Measurements from ENCODE around the gene IFNGR2.

DNA sequence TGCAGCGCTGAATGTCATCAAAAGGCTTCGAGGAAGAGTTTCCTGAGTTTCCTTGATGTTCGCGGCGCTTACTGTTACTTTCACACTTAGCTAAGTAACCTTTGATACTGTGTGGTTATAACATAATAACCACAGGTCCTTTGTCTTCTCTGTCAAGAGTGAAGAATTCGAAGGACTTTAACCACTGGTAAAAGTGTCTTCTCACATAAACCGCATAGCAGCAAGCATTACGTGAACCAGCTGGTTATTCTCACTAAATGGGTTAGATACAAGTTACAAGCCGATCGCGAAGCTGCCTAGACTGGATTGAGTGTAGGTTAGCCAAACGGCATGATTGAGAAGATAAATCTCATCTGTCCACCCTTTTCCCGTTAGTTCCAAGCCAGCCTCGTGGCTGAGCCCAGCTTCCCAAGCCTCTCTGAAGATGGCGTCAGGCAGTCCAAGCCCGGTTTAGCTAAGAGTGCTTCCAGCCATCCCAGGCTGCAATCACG is 18.3 kb upstream of the IFNGR2 start:
- TF ChIP-seq, protein P1, sequence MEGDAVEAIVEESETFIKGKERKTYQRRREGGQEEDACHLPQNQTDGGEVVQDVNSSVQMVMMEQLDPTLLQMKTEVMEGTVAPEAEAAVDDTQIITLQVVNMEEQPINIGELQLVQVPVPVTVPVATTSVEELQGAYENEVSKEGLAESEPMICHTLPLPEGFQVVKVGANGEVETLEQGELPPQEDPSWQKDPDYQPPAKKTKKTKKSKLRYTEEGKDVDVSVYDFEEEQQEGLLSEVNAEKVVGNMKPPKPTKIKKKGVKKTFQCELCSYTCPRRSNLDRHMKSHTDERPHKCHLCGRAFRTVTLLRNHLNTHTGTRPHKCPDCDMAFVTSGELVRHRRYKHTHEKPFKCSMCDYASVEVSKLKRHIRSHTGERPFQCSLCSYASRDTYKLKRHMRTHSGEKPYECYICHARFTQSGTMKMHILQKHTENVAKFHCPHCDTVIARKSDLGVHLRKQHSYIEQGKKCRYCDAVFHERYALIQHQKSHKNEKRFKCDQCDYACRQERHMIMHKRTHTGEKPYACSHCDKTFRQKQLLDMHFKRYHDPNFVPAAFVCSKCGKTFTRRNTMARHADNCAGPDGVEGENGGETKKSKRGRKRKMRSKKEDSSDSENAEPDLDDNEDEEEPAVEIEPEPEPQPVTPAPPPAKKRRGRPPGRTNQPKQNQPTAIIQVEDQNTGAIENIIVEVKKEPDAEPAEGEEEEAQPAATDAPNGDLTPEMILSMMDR (conservative IDR thresholded peaks at IDR 0.05; ENCODE audit: low read length) = no peak
- TF ChIP-seq EZH2phosphoT487 (IDR thresholded peaks at IDR 0.05; ENCODE audit: borderline replicate concordance) = no peak
